HG02642 (cell line): ENCODE measurements around the gene LBHD1.
"Not testable (repeated sequence)": the region's sequence is repeated elsewhere in the genome, so short reads cannot be mapped to it uniquely, and the experiment has no call there.

Experiments used
- ATAC-seq: cut with Tn5 transposase; IDR thresholded peaks from one replicate; pipeline ENCODE4 v1.9.1; 2021; ENCODE audit warnings: mild to moderate bottlenecking; ENCODE audit not compliant: unreplicated experiment, poor library complexity

The LBHD1 gene

GRCh38 chr11:62665599-62666258 lies 6.3 kb downstream of the LBHD1 start:
- ATAC-seq, result peak; percentile 20

GRCh38 chr11:62665075-62665598 lies 6.9 kb downstream of the LBHD1 start, which contains the start of the genes C11orf98 and CSKMT:
Gene C11orf98 (minus strand): TSS chr11:62665210. CDS start chr11:62665169, 41 bp downstream.
Gene CSKMT (plus strand): TSS chr11:62665312. CDS start chr11:62665880, 568 bp downstream.
- peak; percentile 87 for ATAC-seq

GRCh38 chr11:62664405-62665074 lies 7.5 kb downstream of the LBHD1 start:
- peak; percentile 30 for ATAC-seq

GRCh38 chr11:62656796-62657429 lies 15.2 kb downstream of the LBHD1 start:
- ATAC-seq, result no peak

- ATAC-seq, result no peak
Observed at GRCh38 chr11:62654297-62654696, 17.8 kb downstream of the LBHD1 start.

- ATAC-seq, result no peak
Observed at GRCh38 chr11:62652161-62653006, 19.7 kb downstream of the LBHD1 start.

- ATAC-seq, result not testable (repeated sequence)
Observed at GRCh38 chr11:62650283-62650682, 21.8 kb downstream of the LBHD1 start.

GRCh38 chr11:62649486-62649885 lies 22.6 kb downstream of the LBHD1 start:
- no peak for ATAC-seq

GRCh38 chr11:62648967-62649364 lies 23.1 kb downstream of the LBHD1 start:
- ATAC-seq, result no peak

- no peak for ATAC-seq
Observed at GRCh38 chr11:62648185-62648966, 23.7 kb downstream of the LBHD1 start.

GRCh38 chr11:62647609-62648005 lies 24.5 kb downstream of the LBHD1 start:
- no peak for ATAC-seq

GRCh38 chr11:62646825-62647608 lies 25.1 kb downstream of the LBHD1 start:
- peak; percentile 1 for ATAC-seq

GRCh38 chr11:62645946-62646824 lies 25.9 kb downstream of the LBHD1 start, which contains the start of gene GANAB:
Gene GANAB (minus strand): TSS chr11:62646613. CDS start chr11:62646599, 14 bp downstream.
- peak; percentile 92 for ATAC-seq

GRCh38 chr11:62645671-62645945 lies 26.5 kb downstream of the LBHD1 start:
- no peak for ATAC-seq

- no peak for ATAC-seq
Observed at GRCh38 chr11:62644220-62644619, 27.8 kb downstream of the LBHD1 start.

GRCh38 chr11:62632492-62632891 lies 39.6 kb downstream of the LBHD1 start:
- no peak for ATAC-seq

GRCh38 chr11:62627713-62628112 lies 44.4 kb downstream of the LBHD1 start:
- ATAC-seq, result no peak
